HG02763 (cell line): ENCODE results near the gene DNAH12.
A peak's percentile ranks its signal among the peaks of the same experiment; 100 is the strongest.
"Not testable (repeated sequence)": the region's sequence is repeated elsewhere in the genome, so short reads cannot be mapped to it uniquely, and the experiment has no call there.

Experiments
- ATAC-seq: cut with Tn5 transposase; IDR thresholded peaks from one replicate; pipeline ENCODE4 v1.9.1; 2021; ENCODE audit warnings: mild to moderate bottlenecking, moderate library complexity; ENCODE audit not compliant: unreplicated experiment

DNAH12 gene

GRCh38 chr3:57423335-57423734 is 120.8 kb downstream of the DNAH12 start:
- ATAC-seq, result no peak

- ATAC-seq, result no peak
Measured at GRCh38 chr3:57421336-57421735, 122.8 kb downstream of the DNAH12 start.

- ATAC-seq, result no peak
Measured at GRCh38 chr3:57420001-57420400, 124.1 kb downstream of the DNAH12 start.

GRCh38 chr3:57411715-57412114 is 132.4 kb downstream of the DNAH12 start:
- ATAC-seq, result no peak

- no peak for ATAC-seq
Measured at GRCh38 chr3:57409471-57409870, 134.7 kb downstream of the DNAH12 start.

GRCh38 chr3:57402675-57403074 is 141.5 kb downstream of the DNAH12 start:
- ATAC-seq, result no peak

GRCh38 chr3:57397175-57398026 is 146.7 kb downstream of the DNAH12 start:
- ATAC-seq, result peak; percentile 87

- no peak for ATAC-seq
Measured at GRCh38 chr3:57393977-57394376, 150.2 kb downstream of the DNAH12 start.

GRCh38 chr3:57391767-57392166 is 152.4 kb downstream of the DNAH12 start:
- no peak for ATAC-seq

- no peak for ATAC-seq
Measured at GRCh38 chr3:57389271-57389670, 154.9 kb downstream of the DNAH12 start.

GRCh38 chr3:57386307-57386706 is 157.8 kb downstream of the DNAH12 start:
- no peak for ATAC-seq

GRCh38 chr3:57385498-57385897 is 158.6 kb downstream of the DNAH12 start:
- no peak for ATAC-seq

GRCh38 chr3:57383838-57384237 is 160.3 kb downstream of the DNAH12 start:
- no peak for ATAC-seq

- no peak for ATAC-seq
Measured at GRCh38 chr3:57383406-57383805, 160.7 kb downstream of the DNAH12 start.

- ATAC-seq, result no peak
Measured at GRCh38 chr3:57382933-57383332, 161.2 kb downstream of the DNAH12 start.

- ATAC-seq, result no peak
Measured at GRCh38 chr3:57370341-57370740, 173.8 kb downstream of the DNAH12 start.

GRCh38 chr3:57365089-57365488 is 179.1 kb downstream of the DNAH12 start:
- not testable (repeated sequence) for ATAC-seq

- ATAC-seq, result not testable (repeated sequence)
Measured at GRCh38 chr3:57356275-57356674, 187.9 kb downstream of the DNAH12 start.

- no peak for ATAC-seq
Measured at GRCh38 chr3:57354768-57355167, 189.4 kb downstream of the DNAH12 start.

- ATAC-seq, result no peak
Measured at GRCh38 chr3:57350271-57350670, 193.9 kb downstream of the DNAH12 start.

- not testable (repeated sequence) for ATAC-seq
Measured at GRCh38 chr3:57339071-57339642, 205.0 kb downstream of the DNAH12 start.

GRCh38 chr3:57338272-57339070 is 205.7 kb downstream of the DNAH12 start:
- ATAC-seq, result not testable (repeated sequence)
